T follicular helper cell (primary cell): ENCODE data around the gene CCDC137.
A peak's percentile ranks its signal among the peaks of the same experiment; 100 is the strongest.
"Not testable (repeated sequence)": the region's sequence is repeated elsewhere in the genome, so short reads cannot be mapped to it uniquely, and the experiment has no call there.

ENCODE experiments used
- DNase-seq: peaks from one replicate; pipeline ENCODE4 v3.0.0-alpha.2; 2020; ENCODE audit warnings: low read depth
- total RNA-seq, 2 experiments: gene quantifications; one replicate each; lab custom pipeline; 2026; lab: John Stamatoyannopoulos, UW

The CCDC137 gene
- 44.1 to 72.0 reads per million in 2 experiments for total RNA-seq

GRCh38 chr17:81666342-81667191 is at the start of gene CCDC137, which contains the start of gene OXLD1:
Gene CCDC137 (plus strand): TSS chr17:81666737. CDS start chr17:81666767, 30 bp downstream.
Gene OXLD1 (minus strand): TSS chr17:81666605. CDS start chr17:81666577, 28 bp downstream.
- DNase-seq = peak; percentile 89

GRCh38 chr17:81616877-81617276 is 49.7 kb upstream of the CCDC137 start:
- DNase-seq = no peak

GRCh38 chr17:81618307-81618706 is 48.2 kb upstream of the CCDC137 start:
- not testable (repeated sequence) for DNase-seq

GRCh38 chr17:81621494-81622130 is 44.9 kb upstream of the CCDC137 start:
- DNase-seq = no peak

GRCh38 chr17:81630274-81630673 is 36.3 kb upstream of the CCDC137 start:
- DNase-seq = no peak

- no peak for DNase-seq
Observed at GRCh38 chr17:81631482-81631881, 35.1 kb upstream of the CCDC137 start.

- DNase-seq = no peak
Observed at GRCh38 chr17:81635431-81635830, 31.1 kb upstream of the CCDC137 start.

GRCh38 chr17:81635973-81636504 is 30.5 kb upstream of the CCDC137 start:
- no peak for DNase-seq

GRCh38 chr17:81636505-81637288 is 29.8 kb upstream of the CCDC137 start, which contains the start of the genes NPLOC4 and TSPAN10:
Gene NPLOC4 (minus strand): TSS chr17:81637112. CDS start chr17:81636930, 182 bp downstream.
Gene TSPAN10 (plus strand): TSS chr17:81637196. CDS start chr17:81642413, 5,217 bp downstream.
- peak; percentile 70 for DNase-seq

- DNase-seq = no peak
Observed at GRCh38 chr17:81638683-81639082, 27.9 kb upstream of the CCDC137 start.

GRCh38 chr17:81640011-81640410 is 26.5 kb upstream of the CCDC137 start:
- no peak for DNase-seq

- DNase-seq = no peak
Observed at GRCh38 chr17:81641825-81642489, 24.6 kb upstream of the CCDC137 start.

- no peak for DNase-seq
Observed at GRCh38 chr17:81644496-81644895, 22.0 kb upstream of the CCDC137 start.

- no peak for DNase-seq
Observed at GRCh38 chr17:81644976-81645952, 21.3 kb upstream of the CCDC137 start.

- DNase-seq = no peak
Observed at GRCh38 chr17:81646869-81647600, 19.5 kb upstream of the CCDC137 start.

- DNase-seq = no peak
Observed at GRCh38 chr17:81647640-81648012, 18.9 kb upstream of the CCDC137 start.

- no peak for DNase-seq
Observed at GRCh38 chr17:81648013-81648706, 18.4 kb upstream of the CCDC137 start.

- no peak for DNase-seq
Observed at GRCh38 chr17:81648707-81649085, 17.8 kb upstream of the CCDC137 start.

- no peak for DNase-seq
Observed at GRCh38 chr17:81650951-81651350, 15.6 kb upstream of the CCDC137 start.
